ENCODE data around the gene VMO1.

DNA sequence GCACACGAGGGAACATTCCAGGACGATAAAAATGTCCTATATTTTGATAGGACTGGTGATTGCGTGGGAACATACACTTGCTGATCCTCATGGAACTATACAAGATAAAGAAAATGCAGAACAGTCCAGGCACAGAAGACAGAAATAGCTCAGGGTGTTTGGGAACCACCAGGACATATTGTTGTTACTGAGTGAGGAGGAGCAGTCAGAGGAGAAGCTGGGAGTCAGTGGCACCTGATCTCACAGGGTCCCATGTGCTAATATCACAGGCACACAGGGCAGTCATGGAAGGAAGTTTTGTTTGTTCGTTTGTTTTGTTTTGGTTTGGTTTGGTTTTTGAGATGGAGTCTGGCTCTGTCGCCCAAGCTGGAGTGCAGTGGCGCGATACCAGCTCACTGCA lies 26.5 kb upstream of the VMO1 start:
- TF ChIP-seq, protein P1, sequence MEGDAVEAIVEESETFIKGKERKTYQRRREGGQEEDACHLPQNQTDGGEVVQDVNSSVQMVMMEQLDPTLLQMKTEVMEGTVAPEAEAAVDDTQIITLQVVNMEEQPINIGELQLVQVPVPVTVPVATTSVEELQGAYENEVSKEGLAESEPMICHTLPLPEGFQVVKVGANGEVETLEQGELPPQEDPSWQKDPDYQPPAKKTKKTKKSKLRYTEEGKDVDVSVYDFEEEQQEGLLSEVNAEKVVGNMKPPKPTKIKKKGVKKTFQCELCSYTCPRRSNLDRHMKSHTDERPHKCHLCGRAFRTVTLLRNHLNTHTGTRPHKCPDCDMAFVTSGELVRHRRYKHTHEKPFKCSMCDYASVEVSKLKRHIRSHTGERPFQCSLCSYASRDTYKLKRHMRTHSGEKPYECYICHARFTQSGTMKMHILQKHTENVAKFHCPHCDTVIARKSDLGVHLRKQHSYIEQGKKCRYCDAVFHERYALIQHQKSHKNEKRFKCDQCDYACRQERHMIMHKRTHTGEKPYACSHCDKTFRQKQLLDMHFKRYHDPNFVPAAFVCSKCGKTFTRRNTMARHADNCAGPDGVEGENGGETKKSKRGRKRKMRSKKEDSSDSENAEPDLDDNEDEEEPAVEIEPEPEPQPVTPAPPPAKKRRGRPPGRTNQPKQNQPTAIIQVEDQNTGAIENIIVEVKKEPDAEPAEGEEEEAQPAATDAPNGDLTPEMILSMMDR (IDR thresholded peaks at IDR 0.05; ENCODE audit: low read depth, low read length, poor library complexity, severe bottlenecking) = no peak
- TF ChIP-seq EZH2phosphoT487 (IDR thresholded peaks at IDR 0.05; ENCODE audit: borderline replicate concordance, low read length) = no peak
